ELR (cell line): ENCODE results near the gene TBC1D16.

Experiments used
- DNase-seq: peaks from one replicate; pipeline ENCODE4 v3.0.0-alpha.2; 2015; ENCODE audit warnings: low read depth

The TBC1D16 gene

GRCh38 chr17:79987187-79987934 is 48.3 kb downstream of the TBC1D16 start:
- DNase-seq = no peak

GRCh38 chr17:79986411-79987186 is 49.1 kb downstream of the TBC1D16 start:
- DNase-seq = no peak

GRCh38 chr17:79985943-79986391 is 49.7 kb downstream of the TBC1D16 start:
- no peak for DNase-seq

- DNase-seq = no peak
Observed at GRCh38 chr17:79985361-79985942, 50.2 kb downstream of the TBC1D16 start.

GRCh38 chr17:79984877-79985276 is 50.8 kb downstream of the TBC1D16 start:
- DNase-seq = no peak

- no peak for DNase-seq
Observed at GRCh38 chr17:79984045-79984840, 51.4 kb downstream of the TBC1D16 start.

GRCh38 chr17:79983456-79983855 is 52.2 kb downstream of the TBC1D16 start:
- DNase-seq = no peak

- DNase-seq = no peak
Observed at GRCh38 chr17:79982986-79983385, 52.7 kb downstream of the TBC1D16 start.

GRCh38 chr17:79981661-79982101 is 54.0 kb downstream of the TBC1D16 start:
- DNase-seq = no peak

- no peak for DNase-seq
Observed at GRCh38 chr17:79981090-79981489, 54.6 kb downstream of the TBC1D16 start.

- DNase-seq = no peak
Observed at GRCh38 chr17:79980246-79981043, 55.2 kb downstream of the TBC1D16 start.

GRCh38 chr17:79979816-79980215 is 55.9 kb downstream of the TBC1D16 start:
- no peak for DNase-seq

GRCh38 chr17:79979221-79979741 is 56.4 kb downstream of the TBC1D16 start:
- no peak for DNase-seq

GRCh38 chr17:79978548-79978855 is 57.2 kb downstream of the TBC1D16 start:
- no peak for DNase-seq

- no peak for DNase-seq
Observed at GRCh38 chr17:79977708-79978547, 57.7 kb downstream of the TBC1D16 start.

- DNase-seq = no peak
Observed at GRCh38 chr17:79977161-79977631, 58.5 kb downstream of the TBC1D16 start.

- no peak for DNase-seq
Observed at GRCh38 chr17:79976451-79976850, 59.2 kb downstream of the TBC1D16 start.

GRCh38 chr17:79975498-79976134 is 60.1 kb downstream of the TBC1D16 start:
- DNase-seq = no peak
